Effector memory CD8-positive, alpha-beta T cell (primary cell): ENCODE measurements around the gene AGMO.

ENCODE experiments used
- ATAC-seq: fragments of 150-1000 bp; cut with Tn5 transposase; replicated peaks from 2 replicates; pipeline ENCODE4 v1.10.0; 2021; ENCODE audit warnings: mild to moderate bottlenecking, moderate library complexity
- DNase-seq, 3 experiments: peaks; one replicate each; pipeline ENCODE4 v3.0.0; 2021
- H3K27ac Mint-ChIP-seq, 2 donors: one replicate each; pipeline ENCODE4 v1.8.0; 2022; ENCODE audit warnings: mild to moderate bottlenecking in 2 of 2, mixed read lengths in 2 of 2, moderate library complexity in 2 of 2
- H3K27me3 Mint-ChIP-seq, 2 donors: one replicate each; pipeline ENCODE4 v1.8.0; 2022; ENCODE audit warnings: mixed read lengths in 2 of 2
- H3K36me3 Mint-ChIP-seq: one replicate; pipeline ENCODE4 v1.8.0; 2022; ENCODE audit warnings: mild to moderate bottlenecking, moderate library complexity, mixed read lengths; ENCODE audit not compliant: insufficient read depth
- H3K4me1 Mint-ChIP-seq, 2 donors: one replicate each; pipeline ENCODE4 v1.8.0; 2022; ENCODE audit warnings: low read depth in 2 of 2, mixed read lengths in 2 of 2
- H3K4me3 Mint-ChIP-seq, 2 donors: one replicate each; pipeline ENCODE4 v1.8.0; 2022; ENCODE audit warnings: mild to moderate bottlenecking in 2 of 2, mixed read lengths in 2 of 2, moderate library complexity in 2 of 2
- H3K9me3 Mint-ChIP-seq, 2 donors: one replicate each; pipeline ENCODE4 v1.8.0; 2022; ENCODE audit warnings: mixed read lengths in 2 of 2

Gene AGMO

GRCh38 chr7:15457990-15458955 is 103.5 kb downstream of the AGMO start:
- no peaks in the 10 kb centered on the region for H3K36me3 Mint-ChIP-seq
- ATAC-seq (no peak), DNase-seq (no peak)
- H3K27ac Mint-ChIP-seq: no peak overlapping the region
- no peaks in the 10 kb centered on the region for H3K4me1 Mint-ChIP-seq
- H3K9me3 Mint-ChIP-seq: peaks cover under 1 to 3% of the 10 kb centered on the region in 2 donors
- H3K4me3 Mint-ChIP-seq: no peak overlapping the region
- no peaks in the 10 kb centered on the region for H3K27me3 Mint-ChIP-seq

DNA sequence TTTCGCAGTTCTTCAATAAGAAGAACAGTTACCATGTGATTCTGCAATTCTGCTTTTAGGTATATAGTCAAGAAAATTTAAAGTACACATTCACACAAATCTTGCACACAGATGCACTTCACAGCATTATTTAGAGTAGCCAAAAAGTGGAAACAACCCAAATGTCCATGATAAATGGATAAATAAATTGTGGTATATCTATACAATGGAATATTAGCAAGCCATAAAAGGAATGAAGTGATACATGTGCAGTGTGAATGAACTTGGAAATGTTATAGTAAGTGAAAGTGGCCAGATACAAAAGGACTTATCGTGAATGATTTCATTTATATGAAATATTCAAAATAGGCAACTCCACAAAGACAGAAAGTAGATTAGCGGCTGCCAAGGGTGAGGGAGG is 109.1 kb downstream of the AGMO start:
- DNase-seq (no peak), ATAC-seq (no peak)
- Mint-ChIP-seq H3K9me3 (peaks cover 5 to 7% of the 10 kb centered on the region in 2 donors), H3K4me3 (no peak overlapping the region), H3K4me1 (no peaks in the 10 kb centered on the region), H3K27me3 (no peaks in the 10 kb centered on the region), H3K27ac (no peak overlapping the region), H3K36me3 (no peaks in the 10 kb centered on the region)

DNA sequence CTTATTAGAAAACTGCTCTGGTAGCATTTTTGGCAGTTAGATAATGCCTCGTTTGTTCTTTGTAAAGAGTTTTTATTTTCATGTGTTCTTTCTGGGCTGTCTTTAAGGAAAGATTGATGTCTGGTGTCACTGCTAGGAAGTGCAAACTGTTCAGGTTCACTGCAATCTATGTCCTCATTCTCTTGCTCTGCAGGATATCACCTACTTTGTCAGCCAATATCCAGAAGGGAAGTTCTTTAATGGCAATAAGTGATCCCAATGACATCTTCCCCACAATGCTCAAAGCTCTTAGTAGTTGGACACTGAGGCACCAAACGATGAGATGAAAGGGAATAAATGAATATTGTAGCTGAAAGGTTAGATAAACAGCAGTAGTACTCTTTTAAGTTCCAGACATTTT is 115.1 kb downstream of the AGMO start:
- Mint-ChIP-seq H3K27me3 (no peaks in the 10 kb centered on the region), H3K9me3 (peaks cover 10 to 25% of the 10 kb centered on the region in 2 donors), H3K27ac (no peak overlapping the region), H3K36me3 (no peaks in the 10 kb centered on the region), H3K4me3 (no peak overlapping the region), H3K4me1 (no peaks in the 10 kb centered on the region)
- DNase-seq: no peak
- no peak for ATAC-seq

- ATAC-seq (no peak), DNase-seq (no peak)
- no peaks in the 10 kb centered on the region for H3K4me1 Mint-ChIP-seq
- H3K36me3 Mint-ChIP-seq: no peaks in the 10 kb centered on the region
- no peak overlapping the region for H3K27ac Mint-ChIP-seq
- no peaks in the 10 kb centered on the region for H3K27me3 Mint-ChIP-seq
- H3K4me3 Mint-ChIP-seq: no peak overlapping the region
- peaks cover 7 to 27% of the 10 kb centered on the region in 2 donors for H3K9me3 Mint-ChIP-seq
These were observed 115.5 kb downstream of the AGMO start for GRCh38 chr7:15446280-15446679.

GRCh38 chr7:15441915-15442314 is 119.9 kb downstream of the AGMO start:
- Mint-ChIP-seq H3K27me3 (no peaks in the 10 kb centered on the region), H3K36me3 (no peaks in the 10 kb centered on the region), H3K9me3 (peaks cover 7 to 27% of the 10 kb centered on the region in 2 donors), H3K4me3 (no peak overlapping the region), H3K4me1 (no peaks in the 10 kb centered on the region), H3K27ac (no peak overlapping the region)
- DNase-seq: no peak
- no peak for ATAC-seq

GRCh38 chr7:15440482-15440881 is 121.3 kb downstream of the AGMO start:
- no peaks in the 10 kb centered on the region for H3K4me1 Mint-ChIP-seq
- no peak overlapping the region for H3K27ac Mint-ChIP-seq
- DNase-seq (no peak), ATAC-seq (no peak)
- H3K4me3 Mint-ChIP-seq: no peak overlapping the region
- H3K9me3 Mint-ChIP-seq: peaks cover 7 to 27% of the 10 kb centered on the region in 2 donors
- H3K27me3 Mint-ChIP-seq: no peaks in the 10 kb centered on the region
- no peaks in the 10 kb centered on the region for H3K36me3 Mint-ChIP-seq

- ATAC-seq (no peak), DNase-seq (no peak)
- Mint-ChIP-seq H3K36me3 (no peaks in the 10 kb centered on the region), H3K4me3 (no peak overlapping the region), H3K27ac (no peak overlapping the region), H3K27me3 (no peaks in the 10 kb centered on the region), H3K9me3 (peaks cover 7 to 27% of the 10 kb centered on the region in 2 donors), H3K4me1 (no peaks in the 10 kb centered on the region)
These were observed 122.0 kb downstream of the AGMO start for GRCh38 chr7:15439853-15440252.

DNA sequence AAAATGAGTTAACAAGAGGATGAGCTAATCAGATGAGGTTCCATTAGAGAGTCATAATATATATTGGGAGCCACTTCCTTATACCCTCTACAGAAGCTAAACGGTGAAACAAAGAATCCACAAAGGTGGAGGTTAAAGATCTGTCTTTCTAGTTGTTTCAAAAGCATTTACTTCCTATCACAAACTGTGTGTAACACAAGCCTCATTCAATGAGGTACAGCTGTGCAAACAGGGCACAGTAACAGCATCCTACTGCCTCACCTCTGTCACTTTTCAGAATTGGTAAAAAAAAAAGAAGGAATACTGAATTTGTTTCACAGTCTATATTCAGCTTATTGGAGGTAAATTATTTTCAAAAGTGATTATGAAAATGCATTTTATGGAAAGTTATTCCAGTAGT is 128.7 kb downstream of the AGMO start:
- Mint-ChIP-seq H3K4me3 (no peak overlapping the region), H3K27ac (no peak overlapping the region), H3K4me1 (no peaks in the 10 kb centered on the region), H3K27me3 (no peaks in the 10 kb centered on the region), H3K36me3 (no peaks in the 10 kb centered on the region), H3K9me3 (peaks cover 0 to 3% of the 10 kb centered on the region in 2 donors)
- DNase-seq (no peak), ATAC-seq (no peak)

GRCh38 chr7:15430911-15431310 is 130.9 kb downstream of the AGMO start:
- ATAC-seq (no peak), DNase-seq (no peak)
- Mint-ChIP-seq H3K27ac (no peak overlapping the region), H3K36me3 (no peaks in the 10 kb centered on the region), H3K27me3 (no peaks in the 10 kb centered on the region), H3K4me1 (no peaks in the 10 kb centered on the region), H3K4me3 (no peak overlapping the region), H3K9me3 (peaks cover 0 to 4% of the 10 kb centered on the region in 2 donors)

GRCh38 chr7:15430191-15430590 is 131.6 kb downstream of the AGMO start:
- ATAC-seq (no peak), DNase-seq (no peak)
- H3K4me1 Mint-ChIP-seq: no peaks in the 10 kb centered on the region
- peaks cover 0 to 4% of the 10 kb centered on the region in 2 donors for H3K9me3 Mint-ChIP-seq
- no peaks in the 10 kb centered on the region for H3K27me3 Mint-ChIP-seq
- H3K36me3 Mint-ChIP-seq: no peaks in the 10 kb centered on the region
- no peak overlapping the region for H3K27ac Mint-ChIP-seq
- no peak overlapping the region for H3K4me3 Mint-ChIP-seq

DNA sequence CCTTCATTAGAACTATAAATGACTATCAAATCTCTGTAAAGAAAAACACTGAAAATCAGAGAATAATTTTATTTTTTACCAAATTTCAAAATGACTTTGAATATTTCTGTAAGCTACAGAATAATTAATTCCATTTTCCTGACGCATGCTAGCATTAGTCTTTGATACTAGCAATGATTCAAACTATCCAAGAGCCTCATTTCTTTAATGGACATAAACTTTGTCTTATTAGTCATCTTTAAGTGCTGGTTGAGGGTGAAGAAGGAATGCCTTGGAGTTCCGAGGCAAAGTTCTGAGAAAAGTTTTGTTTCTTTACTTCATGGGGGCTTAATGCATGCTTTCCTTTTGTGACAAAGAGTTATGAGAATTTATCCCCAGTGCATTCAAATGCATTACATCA is 137.3 kb downstream of the AGMO start:
- no peak for ATAC-seq
- no peak for DNase-seq

GRCh38 chr7:15419596-15419995 is 142.2 kb downstream of the AGMO start:
- no peaks in the 10 kb centered on the region for H3K27me3 Mint-ChIP-seq

More for the DNA sequence above, 137.3 kb downstream of the AGMO start:
- Mint-ChIP-seq H3K9me3 (peaks cover 11 to 23% of the 10 kb centered on the region in 2 donors), H3K27ac (no peak overlapping the region), H3K36me3 (no peaks in the 10 kb centered on the region), H3K27me3 (no peaks in the 10 kb centered on the region), H3K4me1 (no peaks in the 10 kb centered on the region), H3K4me3 (no peak overlapping the region)

DNA sequence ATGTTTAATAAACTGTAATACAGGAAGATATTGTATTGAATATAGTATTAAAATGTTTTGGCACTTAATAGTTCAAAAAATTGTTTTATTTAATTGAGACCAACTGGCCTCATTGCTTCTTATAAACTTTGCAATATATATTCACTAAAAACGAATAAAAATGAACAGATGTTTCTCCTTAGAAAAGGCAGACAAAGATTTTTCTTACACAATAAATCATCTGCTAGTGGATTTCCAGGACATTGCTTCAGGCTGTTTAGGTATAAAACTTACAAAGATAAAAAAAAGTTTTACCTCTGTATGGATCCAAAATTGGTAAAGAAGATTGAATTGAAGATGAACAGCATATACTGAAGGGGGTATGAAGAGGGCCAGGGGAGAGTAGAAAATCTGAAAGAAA is 143.6 kb downstream of the AGMO start:
- no peaks in the 10 kb centered on the region for H3K4me1 Mint-ChIP-seq
- peaks cover 3% of the 10 kb centered on the region for H3K36me3 Mint-ChIP-seq
- H3K9me3 Mint-ChIP-seq: peaks cover 11 to 23% of the 10 kb centered on the region in 2 donors
- H3K27ac Mint-ChIP-seq: no peak overlapping the region
- DNase-seq (no peak), ATAC-seq (no peak)
- no peaks in the 10 kb centered on the region for H3K27me3 Mint-ChIP-seq
- no peak overlapping the region for H3K4me3 Mint-ChIP-seq

More at GRCh38 chr7:15419596-15419995, 142.2 kb downstream of the AGMO start:
- no peak overlapping the region for H3K4me3 Mint-ChIP-seq
- H3K36me3 Mint-ChIP-seq: peaks cover 3% of the 10 kb centered on the region
- ATAC-seq (no peak), DNase-seq (no peak)
- no peaks in the 10 kb centered on the region for H3K4me1 Mint-ChIP-seq
- H3K27ac Mint-ChIP-seq: no peak overlapping the region
- peaks cover 9 to 23% of the 10 kb centered on the region in 2 donors for H3K9me3 Mint-ChIP-seq

DNA sequence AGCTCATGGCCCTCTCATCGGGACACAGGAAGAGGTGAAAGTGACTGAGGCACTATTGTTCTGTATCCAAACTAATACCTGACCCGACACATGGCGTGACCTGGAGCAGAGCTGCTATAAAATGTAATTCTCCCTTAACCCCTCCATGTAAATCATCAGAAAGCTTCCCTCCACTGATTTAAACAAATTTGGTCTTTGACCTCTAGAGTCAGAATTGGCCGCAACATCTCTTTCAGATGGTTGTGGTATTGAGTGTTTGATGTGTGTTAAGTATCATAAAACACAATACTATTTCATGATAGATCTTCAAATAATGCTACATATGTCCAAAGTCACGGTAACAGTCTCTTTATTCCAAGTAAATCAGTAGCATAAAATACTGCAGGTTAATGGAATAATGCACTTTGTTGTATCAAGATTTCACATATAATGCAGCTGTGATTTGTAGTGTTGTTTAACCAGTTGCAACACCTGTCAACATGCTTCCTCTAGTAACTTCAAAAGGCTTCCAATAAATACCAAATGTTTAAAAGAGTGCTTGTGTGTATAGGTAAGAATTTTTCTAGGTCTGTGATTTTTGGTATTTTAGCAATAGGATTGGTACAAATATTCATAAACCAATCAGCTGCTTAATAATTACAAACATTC is 144.3 kb downstream of the AGMO start:
- Mint-ChIP-seq H3K36me3 (peaks cover 3% of the 10 kb centered on the region), H3K4me1 (no peaks in the 10 kb centered on the region), H3K4me3 (no peak overlapping the region), H3K27ac (no peak overlapping the region), H3K27me3 (no peaks in the 10 kb centered on the region), H3K9me3 (peaks cover 8 to 20% of the 10 kb centered on the region in 2 donors)
- ATAC-seq: no peak
- DNase-seq: no peak
